NB4 (cell line): ENCODE data around the gene BACH1.

Experiments used
- CTCF ChIP-seq: IDR thresholded peaks from one replicate; pipeline ENCODE4 v1.5.1; 2012; ENCODE audit warnings: low read depth, low read length
- MAX ChIP-seq: IDR thresholded peaks from 2 replicates; pipeline ENCODE4 v1.6.1; 2011; ENCODE audit warnings: low read depth, low read length
- MYC ChIP-seq: IDR thresholded peaks from 2 replicates; pipeline ENCODE4 v1.6.1; 2011; ENCODE audit warnings: low read depth, low read length
- POLR2A ChIP-seq: IDR thresholded peaks from 2 replicates; pipeline ENCODE4 v1.6.1; 2011; ENCODE audit warnings: mild to moderate bottlenecking; ENCODE audit not compliant: insufficient read length; ENCODE audit errors: extremely low read depth

GRCh38 chr21:29250636-29251035 lies 48.1 kb upstream of the BACH1 start:
- TF ChIP-seq POLR2A, result no peak
- TF ChIP-seq CTCF, result no peak
- TF ChIP-seq MAX, result no peak
- no peak for TF ChIP-seq MYC
